Mucosa of stomach (tissue), 1 donor: Measurements from ENCODE around the gene NCKAP5L.
"Not testable (repeated sequence)": the region's sequence is repeated elsewhere in the genome, so short reads cannot be mapped to it uniquely, and the experiment has no call there.

Experiments used
- H3K27me3 ChIP-seq: one replicate; pipeline ENCODE4 v1.7.0; 2013; ENCODE audit warnings: mild to moderate bottlenecking, low read length; ENCODE audit not compliant: control insufficient read depth, insufficient read depth
- H3K36me3 ChIP-seq: one replicate; pipeline ENCODE4 v1.7.0; 2013; ENCODE audit warnings: low read length; ENCODE audit not compliant: control insufficient read depth, insufficient read depth
- H3K4me1 ChIP-seq: one replicate; pipeline ENCODE4 v1.7.0; 2013; ENCODE audit warnings: mild to moderate bottlenecking, low read length; ENCODE audit not compliant: control insufficient read depth, insufficient read depth
- H3K4me3 ChIP-seq: one replicate; pipeline ENCODE4 v1.7.0; 2013; ENCODE audit warnings: low read length
- H3K9ac ChIP-seq: one replicate; pipeline ENCODE4 v1.7.0; 2013; ENCODE audit warnings: mild to moderate bottlenecking, low read length, moderate library complexity
- H3K9me3 ChIP-seq: one replicate; pipeline ENCODE4 v1.7.0; 2013; ENCODE audit warnings: mild to moderate bottlenecking, low read length, moderate library complexity; ENCODE audit not compliant: control insufficient read depth
- donor health status: Pancreatic carcinoma.

The NCKAP5L gene

DNA sequence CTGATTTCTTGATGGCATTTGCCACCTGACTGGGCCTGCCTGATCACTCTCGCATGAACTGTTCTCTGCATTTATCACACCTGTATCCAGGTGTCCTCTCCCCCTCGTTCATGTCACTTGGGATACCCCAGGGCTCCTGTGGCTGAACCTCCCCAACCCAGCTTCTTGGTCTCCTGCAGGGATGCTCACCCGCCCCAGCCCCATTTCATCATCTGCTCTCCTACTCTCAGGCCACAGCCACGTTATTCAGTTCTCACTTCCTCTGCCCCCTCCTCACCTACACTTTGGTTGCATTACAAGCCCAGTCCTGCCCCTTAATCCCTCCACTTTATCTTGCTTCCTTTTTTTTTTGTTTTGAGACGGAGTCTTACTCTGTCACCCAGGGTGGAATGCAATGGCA lies 51.4 kb downstream of the NCKAP5L start:
- Histone ChIP-seq H3K36me3 (no peaks in the 10 kb centered on the region), H3K4me1 (peaks cover 8% of the 10 kb centered on the region), H3K27me3 (peaks cover 5% of the 10 kb centered on the region), H3K9ac (no peak overlapping the region), H3K9me3 (no peaks in the 10 kb centered on the region), H3K4me3 (no peak overlapping the region)

DNA sequence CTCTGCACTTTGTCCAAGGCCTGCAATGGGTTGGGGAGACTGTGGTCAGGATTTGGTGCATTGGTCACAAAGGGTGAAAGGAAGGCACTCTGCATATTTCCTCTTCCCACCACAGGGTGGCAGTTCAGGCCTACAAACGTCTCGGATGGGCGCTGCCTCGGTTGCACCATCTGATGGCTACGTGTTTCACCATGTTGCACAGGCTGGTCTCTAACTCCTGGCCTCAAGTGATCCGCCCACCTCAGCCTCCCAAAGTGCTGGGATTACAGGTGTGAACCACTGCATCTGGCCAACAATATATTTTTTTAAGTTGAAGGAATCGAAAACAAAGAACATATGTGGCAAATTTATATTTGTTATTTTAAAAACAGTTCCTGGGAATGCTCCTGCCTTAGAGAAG lies 51.8 kb downstream of the NCKAP5L start:
- Histone ChIP-seq H3K4me1 (peaks cover 8% of the 10 kb centered on the region), H3K36me3 (no peaks in the 10 kb centered on the region), H3K9ac (no peak overlapping the region), H3K4me3 (no peak overlapping the region), H3K27me3 (peaks cover 5% of the 10 kb centered on the region), H3K9me3 (no peaks in the 10 kb centered on the region)

DNA sequence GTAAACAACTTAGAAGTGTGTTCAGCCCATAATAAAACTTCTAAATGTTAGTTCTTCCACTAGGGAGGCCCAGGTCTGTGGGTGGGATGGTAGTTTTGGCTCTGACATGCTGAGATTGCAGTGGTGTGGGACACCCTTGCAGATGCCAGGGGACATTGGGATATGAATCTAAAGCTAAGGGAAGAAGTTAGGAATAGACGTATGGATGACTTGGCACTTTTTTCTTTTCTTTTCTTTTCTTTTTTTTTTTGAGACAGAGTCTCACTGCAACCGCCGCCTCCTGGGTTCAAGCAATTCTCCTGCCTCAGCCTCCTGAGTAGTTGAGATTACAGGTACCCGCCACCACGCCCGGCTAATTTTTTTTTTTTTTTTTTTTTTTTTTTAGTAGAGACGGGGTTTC lies 55.1 kb downstream of the NCKAP5L start:
- not testable (repeated sequence) for H3K9me3 ChIP-seq, H3K36me3 ChIP-seq, H3K27me3 ChIP-seq, H3K9ac ChIP-seq, H3K4me3 ChIP-seq, H3K4me1 ChIP-seq

DNA sequence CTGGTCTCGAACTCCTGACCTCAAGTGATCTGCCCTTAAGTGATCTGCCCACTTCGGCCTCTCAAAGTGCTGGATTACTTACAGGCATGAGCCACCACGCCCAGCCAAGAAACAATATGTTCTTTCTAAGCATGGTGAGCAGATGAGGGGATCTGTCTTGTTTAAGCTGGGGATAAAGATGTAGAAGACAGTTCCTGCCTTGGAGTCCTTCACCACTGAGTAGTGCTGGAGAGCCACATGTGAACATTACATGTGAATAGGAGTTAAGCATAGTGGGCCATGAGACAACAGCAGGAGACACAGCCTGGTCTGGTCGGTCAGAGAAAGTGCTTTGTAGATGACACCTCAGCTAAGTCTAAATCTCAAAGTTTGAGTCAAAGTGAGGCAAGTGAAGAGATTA lies 60.9 kb downstream of the NCKAP5L start:
- Histone ChIP-seq H3K9ac (no peak overlapping the region), H3K36me3 (peaks cover 10% of the 10 kb centered on the region), H3K4me3 (no peak overlapping the region), H3K9me3 (no peaks in the 10 kb centered on the region), H3K27me3 (no peaks in the 10 kb centered on the region), H3K4me1 (no peaks in the 10 kb centered on the region)

DNA sequence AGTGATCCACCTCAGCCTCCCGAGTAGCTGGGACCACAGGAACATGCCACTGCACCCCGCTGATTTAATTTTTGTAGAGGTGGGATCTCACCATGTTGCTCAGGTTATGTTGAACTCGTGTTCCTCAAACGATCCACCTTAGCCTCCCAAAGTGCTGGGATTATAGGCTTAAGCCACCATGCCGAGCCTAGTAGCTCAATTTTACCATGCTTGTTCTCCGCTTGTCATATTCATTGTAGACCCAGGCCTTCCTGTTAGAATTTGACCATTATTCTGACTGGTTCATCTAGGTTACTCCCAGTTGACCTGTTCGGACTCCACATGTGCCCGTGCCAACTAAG lies 62.1 kb downstream of the NCKAP5L start:
- Histone ChIP-seq H3K9me3 (no peaks in the 10 kb centered on the region), H3K36me3 (peaks cover 18% of the 10 kb centered on the region), H3K27me3 (no peaks in the 10 kb centered on the region), H3K4me1 (no peaks in the 10 kb centered on the region), H3K9ac (no peak overlapping the region), H3K4me3 (no peak overlapping the region)

DNA sequence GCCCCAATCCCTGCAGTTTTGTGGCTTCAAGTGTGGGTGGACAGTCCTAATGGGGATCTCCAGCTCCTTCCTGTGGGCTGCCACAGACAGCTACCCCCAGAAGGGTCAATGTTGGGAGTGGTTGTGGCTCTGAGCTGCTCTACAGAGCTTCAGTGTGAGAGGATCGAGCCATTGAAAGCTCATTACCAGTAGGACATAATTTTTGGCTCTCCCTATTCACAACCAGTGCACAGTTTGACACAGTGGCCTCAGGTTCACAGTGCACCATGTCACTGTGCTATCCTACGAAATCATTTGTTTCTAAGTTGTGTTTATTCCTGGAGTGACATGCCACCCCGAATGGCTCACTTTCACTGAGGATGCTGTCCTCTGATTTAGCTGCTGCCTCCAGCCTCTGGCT lies 64.1 kb downstream of the NCKAP5L start:
- Histone ChIP-seq H3K4me3 (no peak overlapping the region), H3K9me3 (no peaks in the 10 kb centered on the region), H3K27me3 (no peaks in the 10 kb centered on the region), H3K4me1 (no peaks in the 10 kb centered on the region), H3K36me3 (peaks cover 29% of the 10 kb centered on the region), H3K9ac (no peak overlapping the region)

DNA sequence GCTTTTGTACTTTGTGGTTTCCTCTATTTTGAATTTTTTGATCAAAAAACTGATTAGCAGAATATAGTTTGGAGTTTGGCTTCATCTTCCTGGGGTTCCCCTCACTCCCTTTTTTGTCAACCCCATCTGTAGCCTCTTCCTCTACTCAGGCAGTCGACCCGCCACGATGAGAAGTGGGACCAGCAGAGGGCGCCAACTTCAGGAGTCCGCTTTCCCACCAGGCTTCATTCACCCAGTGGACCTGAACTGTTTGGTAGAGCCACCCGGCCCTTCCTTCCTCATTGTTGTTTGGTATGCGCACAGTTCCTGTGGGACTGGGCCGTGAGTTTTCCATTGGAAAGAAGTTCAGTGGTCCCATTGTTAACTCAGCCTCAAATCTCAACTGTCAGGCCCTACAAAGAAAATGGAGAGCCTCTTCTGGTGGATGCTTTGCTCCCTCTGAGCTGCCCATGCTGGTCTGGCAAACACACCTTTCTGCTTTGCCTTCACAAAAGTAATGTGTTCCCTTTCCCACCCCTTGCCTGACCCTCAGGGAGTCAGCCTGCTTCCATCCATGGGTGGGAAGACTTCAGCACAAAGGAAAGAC lies 65.1 kb downstream of the NCKAP5L start:
- Histone ChIP-seq H3K9me3 (no peaks in the 10 kb centered on the region), H3K36me3 (peaks cover 33% of the 10 kb centered on the region), H3K9ac (no peak overlapping the region), H3K4me3 (no peak overlapping the region), H3K4me1 (no peaks in the 10 kb centered on the region), H3K27me3 (no peaks in the 10 kb centered on the region)

DNA sequence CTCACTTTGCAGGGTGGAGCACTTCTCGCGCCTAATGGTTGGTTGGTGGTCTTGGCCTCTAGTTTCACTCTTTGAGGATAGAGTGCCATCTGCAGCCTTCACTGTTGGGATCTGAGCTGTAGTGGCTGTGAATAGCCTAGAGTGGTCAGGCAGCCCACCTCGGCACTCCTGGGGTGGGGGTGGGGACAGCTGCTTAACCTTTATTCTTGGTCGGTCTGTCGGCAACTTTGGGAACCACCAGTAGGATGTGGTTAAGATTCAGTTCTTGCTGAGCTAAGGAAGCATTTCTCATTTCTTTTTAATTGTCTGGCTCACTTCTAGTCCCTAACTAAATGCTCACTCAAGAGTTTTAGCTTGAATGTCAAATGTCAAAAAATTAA lies 65.8 kb downstream of the NCKAP5L start:
- Histone ChIP-seq H3K4me1 (no peaks in the 10 kb centered on the region), H3K27me3 (no peaks in the 10 kb centered on the region), H3K9me3 (no peaks in the 10 kb centered on the region), H3K4me3 (no peak overlapping the region), H3K36me3 (peaks cover 33% of the 10 kb centered on the region), H3K9ac (no peak overlapping the region)

DNA sequence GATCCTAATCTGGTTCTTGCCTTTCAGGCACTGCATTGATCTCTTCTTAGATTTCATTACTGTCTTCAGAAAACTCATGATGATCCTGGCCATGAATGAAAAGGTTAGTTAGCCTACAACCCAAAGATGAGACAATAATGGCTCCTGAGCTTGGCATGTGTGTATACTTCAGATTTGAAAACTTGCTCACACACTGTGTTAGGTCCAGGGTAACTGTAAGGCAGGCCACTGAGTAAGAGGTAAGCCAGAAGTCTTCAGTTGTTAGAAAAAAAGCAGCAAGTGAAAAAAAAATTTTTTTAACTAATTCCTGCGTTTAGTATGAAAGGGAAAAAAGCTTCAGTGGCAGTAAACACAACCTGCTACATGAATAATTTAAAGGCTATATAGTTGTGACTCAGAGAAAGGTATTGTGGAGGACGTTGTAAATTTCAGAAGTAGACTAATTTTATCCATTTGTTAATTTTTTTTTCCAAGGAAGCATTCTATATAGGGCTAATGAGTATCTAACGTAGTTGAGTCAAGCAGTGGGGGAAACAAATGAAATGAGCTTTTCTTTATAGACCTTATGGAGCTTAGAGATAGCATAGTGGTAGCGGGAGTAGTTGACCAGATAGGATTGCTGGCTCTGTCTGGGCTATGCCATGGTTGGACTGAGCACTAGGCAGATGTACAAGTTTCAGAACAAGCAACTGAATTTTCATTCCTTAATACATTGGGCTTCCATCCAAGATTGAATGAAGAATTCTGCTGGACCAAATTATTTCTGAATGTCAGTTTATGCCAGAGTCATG lies 66.3 kb downstream of the NCKAP5L start:
- H3K9ac ChIP-seq = no peak overlapping the region
- no peak overlapping the region for H3K4me3 ChIP-seq
- H3K27me3 ChIP-seq = no peaks in the 10 kb centered on the region
- peaks cover 33% of the 10 kb centered on the region for H3K36me3 ChIP-seq
- H3K9me3 ChIP-seq = no peaks in the 10 kb centered on the region
- H3K4me1 ChIP-seq = no peaks in the 10 kb centered on the region

DNA sequence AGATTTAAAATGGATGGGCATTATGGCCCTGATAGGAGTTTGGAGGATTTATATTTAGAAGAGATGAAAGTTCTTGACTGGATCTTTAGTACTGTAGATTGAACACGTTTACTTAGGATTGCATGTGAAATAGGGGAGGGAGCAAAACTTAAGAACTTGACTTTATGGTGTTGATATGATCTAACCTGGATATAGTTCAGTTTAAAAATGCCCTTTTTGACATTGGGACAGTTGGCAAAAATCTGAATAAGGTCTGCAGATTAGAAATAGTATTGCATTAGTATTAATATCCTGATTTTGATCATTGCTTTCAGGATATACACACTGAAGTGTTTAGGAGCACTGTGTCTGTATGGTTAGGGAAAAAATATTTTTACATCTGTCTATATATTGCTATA lies 77.2 kb downstream of the NCKAP5L start:
- H3K9ac ChIP-seq = no peak overlapping the region
- H3K36me3 ChIP-seq = no peaks in the 10 kb centered on the region
- H3K4me3 ChIP-seq = no peak overlapping the region
- no peaks in the 10 kb centered on the region for H3K27me3 ChIP-seq
- peaks cover 29% of the 10 kb centered on the region for H3K4me1 ChIP-seq
- no peaks in the 10 kb centered on the region for H3K9me3 ChIP-seq

DNA sequence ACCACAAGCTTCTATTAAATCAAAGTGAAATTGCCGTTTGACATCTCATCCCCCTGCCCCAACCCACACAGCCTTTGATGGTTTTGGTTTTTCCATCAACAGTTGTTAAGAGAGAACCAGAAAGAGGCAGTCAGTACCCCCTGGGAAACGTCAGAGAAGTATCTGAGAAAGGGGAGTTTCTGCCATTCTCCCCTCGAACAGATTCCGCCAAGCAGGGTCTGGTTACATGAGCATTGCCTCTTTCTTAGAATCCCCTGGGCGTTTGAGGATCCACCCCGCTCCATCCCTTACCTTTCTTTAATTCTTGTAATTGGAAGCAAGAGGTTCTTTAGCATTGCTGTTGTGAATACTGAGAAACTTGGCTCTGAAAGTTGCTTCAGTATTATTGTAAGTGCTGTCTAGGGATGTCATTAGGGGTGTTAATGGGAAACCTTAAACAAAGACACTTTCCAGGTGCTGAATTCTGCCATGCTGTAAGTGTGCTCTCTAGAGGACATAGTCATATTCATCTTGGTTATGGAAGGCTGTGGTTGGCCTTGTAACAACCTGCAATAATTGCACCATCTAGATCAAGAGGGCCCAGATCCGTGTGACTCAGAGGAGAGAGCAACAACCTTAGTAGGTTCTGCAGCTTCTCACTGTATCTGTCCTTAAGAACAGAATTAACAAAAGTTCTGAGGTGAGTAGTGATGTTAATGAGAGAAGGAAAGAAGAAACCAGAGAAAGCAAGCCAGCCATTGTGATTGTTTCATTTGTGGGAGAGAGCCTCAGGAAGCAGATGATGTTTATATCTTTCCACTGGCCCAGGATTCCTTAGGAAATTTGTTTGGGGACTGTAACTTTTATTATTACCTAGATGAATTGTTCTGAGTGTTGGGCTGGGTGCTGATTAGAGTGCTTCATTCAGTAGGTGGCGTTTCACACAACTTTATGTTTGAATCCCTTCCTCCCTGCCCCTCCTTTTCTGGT lies 77.9 kb downstream of the NCKAP5L start:
- H3K9me3 ChIP-seq = no peaks in the 10 kb centered on the region
- no peaks in the 10 kb centered on the region for H3K36me3 ChIP-seq
- H3K9ac ChIP-seq = no peak overlapping the region
- H3K4me1 ChIP-seq = peaks cover 29% of the 10 kb centered on the region
- H3K4me3 ChIP-seq = no peak overlapping the region
- H3K27me3 ChIP-seq = no peaks in the 10 kb centered on the region

DNA sequence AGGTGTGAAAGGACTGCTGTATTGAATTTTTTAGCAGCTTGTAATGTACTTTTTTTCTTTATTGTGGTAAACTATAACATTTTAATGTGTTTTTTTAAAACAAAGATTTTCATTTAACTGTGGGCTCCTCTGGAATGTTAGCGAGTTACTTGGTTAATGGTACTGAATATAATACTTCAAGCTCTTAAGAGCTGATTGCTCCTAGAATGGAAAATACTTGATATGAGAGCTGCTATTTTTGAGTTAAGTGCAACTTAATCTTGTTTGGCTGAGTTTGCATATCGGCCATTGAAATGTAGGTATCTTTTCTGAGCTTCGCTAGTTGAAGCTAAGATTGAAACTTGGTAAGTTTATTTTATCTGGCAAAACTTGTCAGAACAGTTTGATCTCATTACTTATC lies 79.4 kb downstream of the NCKAP5L start:
- no peak overlapping the region for H3K9ac ChIP-seq

More for the DNA sequence above, 79.4 kb downstream of the NCKAP5L start:
- peaks cover 37% of the 10 kb centered on the region for H3K4me1 ChIP-seq
- no peak overlapping the region for H3K4me3 ChIP-seq
- no peaks in the 10 kb centered on the region for H3K9me3 ChIP-seq
- H3K27me3 ChIP-seq = no peaks in the 10 kb centered on the region
- no peaks in the 10 kb centered on the region for H3K36me3 ChIP-seq
